HepG2 (cell line): Measurements from ENCODE around the gene ZNF222. TPM values are rescaled to one million over a fixed set of nuclear protein-coding genes. Genes with fewer than 3 reads are reported as not detected.

Experiments
- ETS1 ChIP-seq: sonication (generic); formaldehyde crosslinking; IDR thresholded peaks from 2 replicates; pipeline ENCODE4 v1.4.0; 2020; ENCODE audit warnings: missing genetic modification reagents
- GABPA ChIP-seq, 2 experiments: IDR thresholded peaks; 2 replicates each; pipeline ENCODE4 v1.6.1; 2011 to 2016; ENCODE audit warnings: low read depth in 2 of 2, low read length in 1 of 2, missing biosample characterization in 1 of 2, missing genetic modification characterization in 1 of 2
- MATR3 ChIP-seq: sonication (generic); formaldehyde crosslinking; IDR thresholded peaks from 2 replicates; pipeline ENCODE4 v1.4.0; 2020; ENCODE audit warnings: missing genetic modification reagents
- MIER3 ChIP-seq: IDR thresholded peaks from 2 replicates; pipeline ENCODE4 v1.6.1; 2016; ENCODE audit warnings: missing compliant biosample characterization, borderline replicate concordance
- NFYB ChIP-seq: sonication (generic); formaldehyde crosslinking; IDR thresholded peaks from 2 replicates; pipeline ENCODE4 v1.4.0; 2020; ENCODE audit warnings: missing genetic modification reagents
- PATZ1 ChIP-seq: sonication (generic); formaldehyde crosslinking; IDR thresholded peaks from 2 replicates; pipeline ENCODE4 v1.4.0; 2020; ENCODE audit warnings: missing genetic modification reagents
- RFXANK ChIP-seq: IDR thresholded peaks from 2 replicates; pipeline ENCODE4 v1.6.1; 2016
- SNAPC2 ChIP-seq: sonication (generic); formaldehyde crosslinking; IDR thresholded peaks from 2 replicates; pipeline ENCODE4 v1.8.1; 2022; ENCODE audit warnings: mild to moderate bottlenecking, missing genetic modification reagents
- TOPORS ChIP-seq: sonication (generic); formaldehyde crosslinking; IDR thresholded peaks from 2 replicates; pipeline ENCODE4 v1.8.0; 2023; ENCODE audit warnings: mild to moderate bottlenecking, missing genetic modification reagents
- TP53 ChIP-seq: sonication (generic); formaldehyde crosslinking; conservative IDR thresholded peaks from 2 replicates; pipeline ENCODE4 v1.4.0; 2020; ENCODE audit warnings: missing genetic modification reagents
- ZBTB39 ChIP-seq: sonication (generic); formaldehyde crosslinking; IDR thresholded peaks from 2 replicates; pipeline ENCODE4 v1.5.0; 2020; ENCODE audit warnings: missing genetic modification reagents
- ZNF572 ChIP-seq: sonication (generic); formaldehyde crosslinking; IDR thresholded peaks from 2 replicates; pipeline ENCODE4 v1.5.1; 2020; ENCODE audit warnings: mild to moderate bottlenecking, missing genetic modification reagents
- ZNF577 ChIP-seq: sonication (generic); formaldehyde crosslinking; IDR thresholded peaks from 2 replicates; pipeline ENCODE4 v1.4.0; 2020; ENCODE audit warnings: mild to moderate bottlenecking, low read depth, missing genetic modification reagents, borderline replicate concordance
- ZNF609 ChIP-seq: sonication (generic); formaldehyde crosslinking; IDR thresholded peaks from 2 replicates; pipeline ENCODE4 v1.4.0; 2020; ENCODE audit warnings: mild to moderate bottlenecking, missing genetic modification reagents, borderline replicate concordance
- ZNF615 ChIP-seq: sonication (generic); formaldehyde crosslinking; IDR thresholded peaks from 2 replicates; pipeline ENCODE4 v1.5.0; 2020; ENCODE audit warnings: mild to moderate bottlenecking, missing genetic modification reagents, borderline replicate concordance
- ZNF678 ChIP-seq: sonication (generic); formaldehyde crosslinking; IDR thresholded peaks from 2 replicates; pipeline ENCODE4 v1.4.0; 2020; ENCODE audit warnings: mild to moderate bottlenecking, missing genetic modification reagents
- ZNF7 ChIP-seq: IDR thresholded peaks from 2 replicates; pipeline ENCODE4 v1.6.1; 2016; ENCODE audit warnings: missing biosample characterization, missing genetic modification reagents
- ZNF747 ChIP-seq: sonication (generic); formaldehyde crosslinking; IDR thresholded peaks from 2 replicates; pipeline ENCODE4 v1.8.1; 2023; ENCODE audit warnings: missing genetic modification reagents, mild to moderate bottlenecking, borderline replicate concordance
- ZSCAN30 ChIP-seq: sonication (generic); formaldehyde crosslinking; IDR thresholded peaks from 2 replicates; pipeline ENCODE4 v1.5.0; 2020; ENCODE audit warnings: mild to moderate bottlenecking, missing genetic modification reagents
- polyA plus RNA-seq, 8 experiments: library from polyadenylated mRNA; depleted of rRNA in 3 of 8; stranded (reverse) in 7 of 8; unstranded in 1 of 8; fragments of >200 nt; fragmentation: Illumina TruSeq in 4 of 8; extraction: Trizol in 4 of 8; gene quantifications; 2 replicates each; pipeline versions ENCODE4 v1.2.1 to v1.2.3, GENCODE V29; 2011 to 2016; ENCODE audit warnings: low read depth in 4 of 8, missing spikeins in 1 of 8, mixed read lengths in 1 of 8; ENCODE audit not compliant: insufficient read depth in 1 of 8
- total RNA-seq, 5 experiments: library from RNA; depleted of rRNA; stranded (reverse); fragments of >200 nt; fragmentation: Illumina TruSeq; extraction: Trizol; gene quantifications; 2 replicates each; pipeline ENCODE4 v1.2.3, GENCODE V29; 2016; ENCODE audit warnings: low read depth in 1 of 5

ZNF222 gene
- total and polyA plus RNA-seq, 2 of the 13 experiments (the other 11 are each of a cell fraction or from before 2014, with no cell fraction given): 2.2 to 6.2 TPM

GRCh38 chr19:44002566-44003460, 22.4 kb upstream of the ZNF222 start, which contains the start of gene ZNF230 (continued):
- peak; percentile 45; the same call in 1 of the 2 replicates for TF ChIP-seq ZNF609 (CRISPR knock-in tag)
- TF ChIP-seq PATZ1 (CRISPR knock-in tag): 0 out of 2 replicates have a peak, but pooled peaks have one; percentile 5
- no peak for TF ChIP-seq ZNF747 (CRISPR knock-in tag)
- peak; percentile 81 for TF ChIP-seq GABPA (IDR thresholded peaks at IDR 0.05; ENCODE audit: low read depth, low read length)
- TF ChIP-seq GABPA (CRISPR knock-in tag; IDR thresholded peaks at IDR 0.05; ENCODE audit: low read depth): peak; percentile 97
- TF ChIP-seq ETS1: no peak
- TF ChIP-seq ZNF577 (CRISPR knock-in tag): no peak
- TF ChIP-seq ZNF615: no peak
- no peak for TF ChIP-seq ZNF572 (CRISPR knock-in tag)
- TF ChIP-seq MATR3 (CRISPR knock-in tag): no peak
- no peak for TF ChIP-seq ZBTB39
- TF ChIP-seq NFYB (CRISPR knock-in tag): peak; percentile 28; the same call in 1 of the 2 replicates
- no peak for TF ChIP-seq TP53 (CRISPR knock-in tag)
- no peak for TF ChIP-seq TOPORS (CRISPR knock-in tag)
- TF ChIP-seq ZSCAN30: no peak
- TF ChIP-seq MIER3 (CRISPR knock-in tag): no peak
- no peak for TF ChIP-seq SNAPC2 (CRISPR knock-in tag)
- TF ChIP-seq RFXANK (CRISPR knock-in tag): no peak
- no peak for TF ChIP-seq ZNF7 (CRISPR knock-in tag)
- TF ChIP-seq ZNF678: 0 out of 2 replicates have a peak, but pooled peaks have one; percentile 56
